GM21526 (cell line): ENCODE results near the gene ZNF521.

Experiments used
- ATAC-seq: cut with Tn5 transposase; IDR thresholded peaks from one replicate; pipeline ENCODE4 v1.9.1; 2021; ENCODE audit warnings: moderate library complexity; ENCODE audit not compliant: unreplicated experiment, low FRiP score

Gene ZNF521

GRCh38 chr18:25256439-25256838 is 95.5 kb downstream of the ZNF521 start:
- ATAC-seq: no peak

- no peak for ATAC-seq
Measured at GRCh38 chr18:25253779-25254178, 98.2 kb downstream of the ZNF521 start.

- no peak for ATAC-seq
Measured at GRCh38 chr18:25253136-25253535, 98.8 kb downstream of the ZNF521 start.

- no peak for ATAC-seq
Measured at GRCh38 chr18:25251068-25251467, 100.9 kb downstream of the ZNF521 start.

- no peak for ATAC-seq
Measured at GRCh38 chr18:25250474-25250851, 101.5 kb downstream of the ZNF521 start.

GRCh38 chr18:25248755-25249154 is 103.2 kb downstream of the ZNF521 start:
- no peak for ATAC-seq

- ATAC-seq: no peak
Measured at GRCh38 chr18:25247725-25248124, 104.2 kb downstream of the ZNF521 start.

- ATAC-seq: no peak
Measured at GRCh38 chr18:25244924-25245698, 106.9 kb downstream of the ZNF521 start.

- ATAC-seq: no peak
Measured at GRCh38 chr18:25244170-25244569, 107.8 kb downstream of the ZNF521 start.

- no peak for ATAC-seq
Measured at GRCh38 chr18:25243754-25244153, 108.2 kb downstream of the ZNF521 start.

GRCh38 chr18:25243257-25243656 is 108.7 kb downstream of the ZNF521 start:
- ATAC-seq: no peak

- ATAC-seq: no peak
Measured at GRCh38 chr18:25240420-25240770, 111.6 kb downstream of the ZNF521 start.

GRCh38 chr18:25239581-25240419 is 112.2 kb downstream of the ZNF521 start:
- no peak for ATAC-seq

GRCh38 chr18:25239151-25239550 is 112.8 kb downstream of the ZNF521 start:
- ATAC-seq: no peak

- no peak for ATAC-seq
Measured at GRCh38 chr18:25237571-25238267, 114.2 kb downstream of the ZNF521 start.

- ATAC-seq: no peak
Measured at GRCh38 chr18:25236736-25237135, 115.2 kb downstream of the ZNF521 start.

- ATAC-seq: no peak
Measured at GRCh38 chr18:25235401-25236042, 116.4 kb downstream of the ZNF521 start.

GRCh38 chr18:25234740-25235345 is 117.1 kb downstream of the ZNF521 start:
- ATAC-seq: no peak

- ATAC-seq: no peak
Measured at GRCh38 chr18:25234322-25234639, 117.7 kb downstream of the ZNF521 start.

- no peak for ATAC-seq
Measured at GRCh38 chr18:25233528-25234321, 118.2 kb downstream of the ZNF521 start.
